ENCODE results near the gene MAST2. TPM values are rescaled to one million over a fixed set of nuclear protein-coding genes. Genes with fewer than 3 reads are reported as not detected.
"Not testable (repeated sequence)": the region's sequence is repeated elsewhere in the genome, so short reads cannot be mapped to it uniquely, and the experiment has no call there.

The MAST2 gene
- total RNA-seq, 3 donors from 2014 or later: 28.0 to 34.4 (median 31.6) TPM

DNA sequence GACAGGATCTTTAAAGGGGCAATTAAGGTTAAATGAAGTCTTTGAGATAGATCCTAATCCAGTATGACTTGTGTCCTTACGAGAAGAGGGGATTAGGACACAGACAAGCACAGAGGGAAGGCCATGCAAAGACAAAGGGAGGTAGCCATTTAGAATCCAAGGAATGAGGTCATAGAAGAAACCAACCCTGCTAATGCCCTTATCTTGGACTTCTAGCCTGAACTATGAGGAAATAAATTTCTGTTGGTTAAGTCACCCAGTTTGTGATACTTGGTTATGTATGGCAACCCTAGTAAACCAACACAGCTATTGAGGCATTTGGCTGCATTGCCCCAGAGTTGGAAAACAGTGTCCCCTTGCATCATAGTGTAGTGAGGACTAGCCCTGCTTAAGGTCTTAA lies 121.3 kb downstream of the MAST2 start:
- Histone ChIP-seq H3K4me3 (no peak overlapping the region), H3K4me1 (no peaks in the 10 kb centered on the region), H3K27ac (no peak overlapping the region), H3K9me3 (no peaks in the 10 kb centered on the region), H3K36me3 (no peaks in the 10 kb centered on the region), H3K27me3 (no peaks in the 10 kb centered on the region)
- no peak for DNase-seq (ENCODE audit: low spot score in 2 of 2)
- intact Hi-C loops (cut with DNase I; ENCODE audit: low total_unique reads): no loop called here
- TF ChIP-seq POLR2A (IDR thresholded peaks at IDR 0.05): no peak
- TF ChIP-seq, protein P1, sequence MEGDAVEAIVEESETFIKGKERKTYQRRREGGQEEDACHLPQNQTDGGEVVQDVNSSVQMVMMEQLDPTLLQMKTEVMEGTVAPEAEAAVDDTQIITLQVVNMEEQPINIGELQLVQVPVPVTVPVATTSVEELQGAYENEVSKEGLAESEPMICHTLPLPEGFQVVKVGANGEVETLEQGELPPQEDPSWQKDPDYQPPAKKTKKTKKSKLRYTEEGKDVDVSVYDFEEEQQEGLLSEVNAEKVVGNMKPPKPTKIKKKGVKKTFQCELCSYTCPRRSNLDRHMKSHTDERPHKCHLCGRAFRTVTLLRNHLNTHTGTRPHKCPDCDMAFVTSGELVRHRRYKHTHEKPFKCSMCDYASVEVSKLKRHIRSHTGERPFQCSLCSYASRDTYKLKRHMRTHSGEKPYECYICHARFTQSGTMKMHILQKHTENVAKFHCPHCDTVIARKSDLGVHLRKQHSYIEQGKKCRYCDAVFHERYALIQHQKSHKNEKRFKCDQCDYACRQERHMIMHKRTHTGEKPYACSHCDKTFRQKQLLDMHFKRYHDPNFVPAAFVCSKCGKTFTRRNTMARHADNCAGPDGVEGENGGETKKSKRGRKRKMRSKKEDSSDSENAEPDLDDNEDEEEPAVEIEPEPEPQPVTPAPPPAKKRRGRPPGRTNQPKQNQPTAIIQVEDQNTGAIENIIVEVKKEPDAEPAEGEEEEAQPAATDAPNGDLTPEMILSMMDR (IDR thresholded peaks at IDR 0.05): no peak
- no peak for TF ChIP-seq POLR2AphosphoS5 (IDR thresholded peaks at IDR 0.05)

DNA sequence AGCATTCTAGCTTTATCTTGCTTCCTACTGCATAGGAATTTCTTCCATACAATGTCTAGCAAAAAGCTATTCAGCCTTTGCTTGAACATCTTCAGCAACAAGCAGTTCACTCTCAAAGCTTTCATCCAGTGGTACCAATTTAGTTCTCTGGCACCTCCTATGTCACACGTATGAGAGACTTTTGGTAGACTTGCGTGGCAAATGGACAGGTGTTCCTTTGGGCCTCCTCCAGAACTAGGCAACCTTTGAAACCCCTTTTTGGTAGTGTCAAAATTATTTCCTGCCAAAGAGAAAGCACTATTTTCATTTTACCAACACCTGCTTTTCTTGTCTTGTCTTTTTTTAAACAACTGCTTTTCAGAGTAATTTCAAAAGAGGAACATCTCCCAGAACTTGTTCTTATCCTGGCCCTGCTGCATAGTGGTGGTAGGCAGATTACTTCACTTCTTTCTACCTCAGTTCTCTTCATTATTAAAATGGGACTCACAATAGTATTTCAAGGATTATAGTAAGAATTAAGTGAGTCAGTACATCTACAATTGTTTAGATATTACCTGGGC lies 122.4 kb downstream of the MAST2 start:
- Histone ChIP-seq H3K27me3 (no peaks in the 10 kb centered on the region), H3K4me1 (no peaks in the 10 kb centered on the region), H3K9me3 (no peaks in the 10 kb centered on the region), H3K27ac (no peak overlapping the region), H3K4me3 (no peak overlapping the region), H3K36me3 (no peaks in the 10 kb centered on the region)
- intact Hi-C loops (cut with DNase I; ENCODE audit: low total_unique reads): no loop called here
- no peak for DNase-seq (ENCODE audit: low spot score in 2 of 2)
- TF ChIP-seq POLR2AphosphoS5 (IDR thresholded peaks at IDR 0.05): no peak
- TF ChIP-seq POLR2A (IDR thresholded peaks at IDR 0.05): no peak
- TF ChIP-seq, protein P1 (IDR thresholded peaks at IDR 0.05): no peak

DNA sequence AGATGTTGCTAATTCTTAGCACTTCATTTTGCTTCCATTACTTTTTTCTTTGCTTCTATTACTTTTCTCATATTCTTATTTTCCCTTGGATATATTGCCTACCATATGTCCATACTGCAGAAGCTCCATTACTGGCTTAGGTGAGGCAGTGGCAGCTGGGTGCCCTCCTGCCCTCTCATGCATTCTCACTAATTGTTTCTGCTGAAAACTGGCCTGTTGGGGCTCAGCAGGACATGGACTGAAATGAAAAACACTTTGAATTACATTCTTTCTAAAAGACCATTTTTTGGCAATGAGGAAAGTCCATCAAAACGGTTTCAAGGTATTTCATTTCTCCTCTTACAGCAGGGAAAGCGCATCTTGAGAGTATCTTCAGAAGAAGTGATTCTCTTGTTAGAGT lies 122.9 kb downstream of the MAST2 start:
- H3K27me3 ChIP-seq: no peaks in the 10 kb centered on the region
- no peaks in the 10 kb centered on the region for H3K36me3 ChIP-seq
- H3K4me3 ChIP-seq: no peak overlapping the region
- intact Hi-C loops (cut with DNase I; ENCODE audit: low total_unique reads): no loop called here
- TF ChIP-seq, protein P1 (IDR thresholded peaks at IDR 0.05): no peak
- H3K4me1 ChIP-seq: no peaks in the 10 kb centered on the region
- DNase-seq (ENCODE audit: low spot score in 2 of 2): no peak
- H3K27ac ChIP-seq: no peak overlapping the region
- H3K9me3 ChIP-seq: no peaks in the 10 kb centered on the region

DNA sequence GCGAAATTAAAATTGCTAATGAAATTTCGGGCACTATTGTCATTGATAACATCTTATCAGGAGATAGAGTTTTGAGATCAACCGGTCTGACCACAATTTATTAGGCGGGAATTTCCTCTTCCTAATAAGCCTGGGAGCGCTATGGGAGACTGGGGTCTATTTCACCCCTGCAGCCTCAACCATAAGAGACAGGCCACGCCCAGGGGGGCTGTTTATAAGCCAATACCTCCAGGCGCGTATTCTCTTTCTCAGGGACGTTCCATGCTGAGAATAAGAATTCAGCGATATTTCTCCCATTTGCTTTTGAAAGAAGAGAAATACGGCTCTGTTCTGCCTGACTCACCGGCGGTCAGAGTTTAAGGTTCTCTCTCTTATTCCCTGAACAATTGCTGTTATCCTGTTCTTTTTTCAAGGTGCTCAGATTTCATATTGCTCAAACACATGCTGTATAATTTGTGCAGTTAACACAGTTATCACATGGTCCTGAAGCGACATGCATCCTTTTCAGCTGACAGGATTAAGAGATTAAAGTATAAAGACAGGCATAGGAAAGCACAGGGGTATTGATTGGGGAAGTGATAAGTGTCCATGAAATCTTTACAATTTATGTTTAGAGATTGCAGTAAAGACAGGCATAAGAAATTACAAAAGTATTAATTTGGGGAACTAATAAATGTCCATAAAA lies 124.0 kb downstream of the MAST2 start:
- H3K9me3 ChIP-seq; H3K27ac ChIP-seq; H3K36me3 ChIP-seq; H3K27me3 ChIP-seq; intact Hi-C loops (cut with DNase I; ENCODE audit: low total_unique reads); H3K4me3 ChIP-seq; H3K4me1 ChIP-seq; DNase-seq (ENCODE audit: low spot score in 2 of 2): not testable (repeated sequence)

DNA sequence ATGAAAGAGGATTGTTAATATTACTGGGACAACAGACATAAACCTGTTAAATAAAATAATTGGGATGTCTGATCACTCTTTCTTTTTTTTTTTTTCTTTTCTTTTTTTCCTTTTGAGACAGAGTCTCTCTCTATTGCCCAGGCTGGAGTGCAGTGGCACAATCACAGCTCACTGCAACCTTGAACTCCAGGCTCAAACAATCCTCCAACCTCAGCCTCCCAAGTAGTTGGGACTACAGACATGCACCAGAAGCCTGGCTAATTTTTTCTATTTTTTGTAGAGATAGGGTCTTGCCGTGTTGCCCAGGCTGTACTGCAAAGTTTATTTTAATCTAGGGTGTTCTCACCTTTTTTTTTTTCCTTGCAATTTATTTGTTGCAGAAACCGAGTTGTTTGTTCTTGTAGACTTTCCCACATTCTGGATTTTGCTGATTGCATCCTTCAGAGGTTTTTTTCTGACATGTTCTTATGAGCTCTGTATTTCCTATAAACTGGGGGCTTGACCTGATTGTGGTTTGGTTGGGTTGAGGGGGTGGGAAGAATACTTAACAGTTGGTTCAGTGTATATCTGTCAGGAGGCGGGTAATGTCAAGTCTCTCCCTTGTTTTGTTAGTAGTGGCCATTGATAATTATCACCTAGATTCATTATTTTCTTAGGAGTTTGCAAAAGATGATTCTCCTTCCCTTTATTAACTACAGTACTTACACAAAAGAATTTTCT lies 125.2 kb downstream of the MAST2 start:
- Histone ChIP-seq H3K4me1 (no peaks in the 10 kb centered on the region), H3K27ac (no peak overlapping the region), H3K27me3 (no peaks in the 10 kb centered on the region), H3K9me3 (no peaks in the 10 kb centered on the region), H3K4me3 (no peak overlapping the region), H3K36me3 (no peaks in the 10 kb centered on the region)
- intact Hi-C loops (cut with DNase I; ENCODE audit: low total_unique reads): no loop called here
- no peak for DNase-seq (ENCODE audit: low spot score in 2 of 2)
- TF ChIP-seq POLR2AphosphoS5 (IDR thresholded peaks at IDR 0.05): no peak
- no peak for TF ChIP-seq POLR2A (IDR thresholded peaks at IDR 0.05)
- TF ChIP-seq, protein P1 (IDR thresholded peaks at IDR 0.05): no peak

Measured in breast epithelium (tissue), 4 donors.